AG04450 (cell line): ENCODE measurements around the gene ROPN1L. TPM values are rescaled to one million over a fixed set of nuclear protein-coding genes. Genes with fewer than 3 reads are reported as not detected.
"Not testable (repeated sequence)": the region's sequence is repeated elsewhere in the genome, so short reads cannot be mapped to it uniquely, and the experiment has no call there.

ENCODE experiments used
- CTCF ChIA-PET: fragments of 300-600, 350-600 bp; formaldehyde crosslinking; extraction: SDS; loops from one replicate; lab custom pipeline; 2022; ENCODE audit warnings: antibody characterized with exemption, inconsistent platforms; lab: Charles Lee
- POLR2A ChIA-PET: fragments of 350-600 bp; formaldehyde crosslinking; extraction: SDS; loops from one replicate; lab custom pipeline; 2021; ENCODE audit warnings: antibody characterized with exemption, inconsistent platforms; lab: Yijun Ruan, JAX
- DNase-seq: peaks from one replicate; pipeline ENCODE4 v3.0.0-alpha.2; 2011; ENCODE audit warnings: low read depth, low spot score
- H3K27ac ChIP-seq: one replicate; pipeline ENCODE4 v1.5.1; 2012; ENCODE audit warnings: low read depth, low read length, control low read depth
- H3K27me3 ChIP-seq: one replicate; pipeline ENCODE4 v1.6.0; 2012; ENCODE audit warnings: low read length; ENCODE audit not compliant: control insufficient read depth, insufficient read depth
- H3K4me3 ChIP-seq: 2 replicates; pipeline ENCODE4 v1.5.1; 2011; ENCODE audit warnings: mild to moderate bottlenecking, low read depth, low read length, control low read depth
- H3K9me3 ChIP-seq: 2 replicates; pipeline ENCODE4 v1.5.1; 2012; ENCODE audit warnings: low read length; ENCODE audit not compliant: control insufficient read depth, insufficient read depth
- CTCF ChIP-seq: IDR thresholded peaks from 2 replicates; pipeline ENCODE4 v1.5.1; 2011; ENCODE audit warnings: low read depth, low read length, control low read depth, inconsistent platforms
- polyA plus RNA-seq: library from polyadenylated mRNA; depleted of rRNA; stranded (reverse); fragments of >200 nt; gene quantifications from 2 replicates; pipeline ENCODE4 v1.2.3, GENCODE V29; 2011

The ROPN1L gene
- polyA plus RNA-seq, 1 experiment = 0.24 TPM

DNA sequence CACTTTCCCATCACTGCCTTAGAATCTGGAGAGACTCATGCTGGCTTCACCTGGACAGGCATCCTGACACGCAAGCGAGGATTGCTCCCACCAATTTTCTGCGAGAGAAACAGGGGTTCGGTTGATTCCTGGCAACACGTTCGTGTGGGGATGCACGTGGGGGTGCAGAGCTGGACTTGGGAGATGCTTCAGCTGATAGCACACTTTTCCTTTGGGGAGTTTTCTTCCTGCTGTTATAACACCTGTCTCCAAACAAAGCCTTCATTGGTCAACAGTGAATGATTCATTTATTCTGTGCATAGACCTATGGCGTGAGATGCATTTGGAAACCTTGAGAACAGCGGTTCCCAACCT lies 50.0 kb downstream of the ROPN1L start:
- ChIA-PET CTCF (no interaction called here), POLR2A (no interaction called here)
- no peak overlapping the region for H3K27ac ChIP-seq
- peaks cover 3% of the 10 kb centered on the region for H3K27me3 ChIP-seq
- no peak for TF ChIP-seq CTCF
- H3K4me3 ChIP-seq = no peak overlapping the region
- peaks cover 11% of the 10 kb centered on the region for H3K9me3 ChIP-seq
- DNase-seq = no peak

DNA sequence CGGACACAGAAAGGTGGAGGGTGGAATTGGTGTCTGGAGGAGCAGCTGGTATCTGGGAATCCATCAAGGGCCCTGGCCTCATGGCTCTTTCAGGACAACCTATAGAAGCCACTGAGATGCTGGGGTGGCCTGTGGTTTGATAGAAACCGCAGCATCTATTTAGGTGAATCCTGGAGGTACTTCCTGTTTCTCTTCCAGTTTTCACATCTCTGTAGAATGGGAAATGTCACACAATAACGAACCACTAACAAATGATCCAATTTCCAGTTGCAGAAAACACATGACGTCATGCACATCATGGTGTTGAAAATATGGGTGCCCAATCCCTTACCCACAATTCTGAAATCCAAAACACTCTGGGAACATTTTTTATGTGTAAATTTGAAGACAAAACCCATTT lies 52.2 kb downstream of the ROPN1L start:
- CTCF ChIA-PET = no interaction called here
- POLR2A ChIA-PET = no interaction called here
- no peak overlapping the region for H3K27ac ChIP-seq
- no peak overlapping the region for H3K4me3 ChIP-seq
- no peak for TF ChIP-seq CTCF
- DNase-seq = no peak
- peaks cover 3% of the 10 kb centered on the region for H3K27me3 ChIP-seq
- peaks cover 11% of the 10 kb centered on the region for H3K9me3 ChIP-seq

DNA sequence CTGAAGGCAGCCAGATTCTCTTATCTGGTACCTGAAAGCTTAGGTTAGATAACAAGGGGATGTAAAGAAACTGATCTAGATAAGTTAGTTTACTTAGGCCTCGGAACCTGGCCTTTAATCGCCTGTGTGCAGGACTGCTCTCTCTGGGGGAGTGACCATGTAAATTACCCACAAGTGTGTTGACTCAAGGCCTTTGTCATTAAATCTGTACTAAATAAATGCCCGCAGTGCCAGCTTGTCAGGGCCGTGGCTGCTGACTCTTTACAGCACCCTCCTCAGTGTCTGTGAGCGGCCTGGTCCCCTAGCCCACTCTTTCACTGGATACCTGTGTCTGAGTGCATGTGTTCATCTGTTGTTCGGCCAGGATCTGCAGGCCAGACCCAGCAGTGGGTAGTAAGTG lies 52.8 kb downstream of the ROPN1L start:
- H3K27me3 ChIP-seq, H3K27ac ChIP-seq, POLR2A ChIA-PET, H3K4me3 ChIP-seq, DNase-seq, CTCF ChIA-PET: not testable (repeated sequence)
- peaks cover 11% of the 10 kb centered on the region for H3K9me3 ChIP-seq

GRCh38 chr5:10497554-10497953 lies 55.9 kb downstream of the ROPN1L start:
- Histone ChIP-seq H3K4me3 (no peak overlapping the region), H3K9me3 (peaks cover 11% of the 10 kb centered on the region), H3K27me3 (no peaks in the 10 kb centered on the region), H3K27ac (no peak overlapping the region)
- DNase-seq = no peak
- TF ChIP-seq CTCF = no peak
- POLR2A ChIA-PET = no interaction called here
- CTCF ChIA-PET = interaction anchor here (0.7 kb wide), 1 partner anchor 12 kb away, joined by 5 read pairs; no protein-coding TSS in a partner anchor

GRCh38 chr5:10498350-10498749 lies 56.7 kb downstream of the ROPN1L start:
- no peak for TF ChIP-seq CTCF
- ChIA-PET CTCF (interaction anchor here (0.7 to 1.2 kb wide), 4 partner anchors 8 to 16 kb away, joined by 3 to 5 read pairs (median 4); no protein-coding TSS in a partner anchor), POLR2A (no interaction called here)
- no peaks in the 10 kb centered on the region for H3K27me3 ChIP-seq
- no peak overlapping the region for H3K4me3 ChIP-seq
- peak overlapping the region; percentile 24 for H3K27ac ChIP-seq
- H3K9me3 ChIP-seq = peaks cover 11% of the 10 kb centered on the region
- DNase-seq = no peak
